GM12872 (cell line): ENCODE results near the gene RHBDF1.

Experiments used
- TF ChIP-seq, protein P1 (sequence below): IDR thresholded peaks from 3 replicates; pipeline ENCODE4 v1.5.1; 2011; ENCODE audit warnings: low read depth, mild to moderate bottlenecking, low read length, moderate library complexity; ENCODE audit not compliant: insufficient read depth

The RHBDF1 gene

DNA sequence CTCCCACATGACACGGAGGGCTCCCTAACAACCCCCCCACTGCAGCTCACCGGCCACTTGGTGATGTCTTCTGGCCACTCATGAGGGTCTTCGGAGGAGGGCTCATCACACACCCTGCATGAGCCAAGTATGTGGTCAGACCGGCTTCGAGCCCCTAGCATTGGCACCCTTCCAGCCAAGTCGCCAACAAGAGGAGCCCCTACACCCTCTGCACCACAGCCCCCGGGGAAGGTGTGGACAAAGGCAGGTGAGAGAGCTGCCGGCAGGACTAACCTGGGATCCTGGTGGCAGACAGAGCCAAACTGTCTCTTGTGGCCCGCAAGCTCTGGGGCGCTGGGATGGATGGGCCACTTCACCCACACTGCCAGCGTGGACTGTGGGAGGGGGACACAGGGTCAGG lies 12.3 kb downstream of the RHBDF1 start:
- TF ChIP-seq, protein P1, sequence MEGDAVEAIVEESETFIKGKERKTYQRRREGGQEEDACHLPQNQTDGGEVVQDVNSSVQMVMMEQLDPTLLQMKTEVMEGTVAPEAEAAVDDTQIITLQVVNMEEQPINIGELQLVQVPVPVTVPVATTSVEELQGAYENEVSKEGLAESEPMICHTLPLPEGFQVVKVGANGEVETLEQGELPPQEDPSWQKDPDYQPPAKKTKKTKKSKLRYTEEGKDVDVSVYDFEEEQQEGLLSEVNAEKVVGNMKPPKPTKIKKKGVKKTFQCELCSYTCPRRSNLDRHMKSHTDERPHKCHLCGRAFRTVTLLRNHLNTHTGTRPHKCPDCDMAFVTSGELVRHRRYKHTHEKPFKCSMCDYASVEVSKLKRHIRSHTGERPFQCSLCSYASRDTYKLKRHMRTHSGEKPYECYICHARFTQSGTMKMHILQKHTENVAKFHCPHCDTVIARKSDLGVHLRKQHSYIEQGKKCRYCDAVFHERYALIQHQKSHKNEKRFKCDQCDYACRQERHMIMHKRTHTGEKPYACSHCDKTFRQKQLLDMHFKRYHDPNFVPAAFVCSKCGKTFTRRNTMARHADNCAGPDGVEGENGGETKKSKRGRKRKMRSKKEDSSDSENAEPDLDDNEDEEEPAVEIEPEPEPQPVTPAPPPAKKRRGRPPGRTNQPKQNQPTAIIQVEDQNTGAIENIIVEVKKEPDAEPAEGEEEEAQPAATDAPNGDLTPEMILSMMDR = no peak

DNA sequence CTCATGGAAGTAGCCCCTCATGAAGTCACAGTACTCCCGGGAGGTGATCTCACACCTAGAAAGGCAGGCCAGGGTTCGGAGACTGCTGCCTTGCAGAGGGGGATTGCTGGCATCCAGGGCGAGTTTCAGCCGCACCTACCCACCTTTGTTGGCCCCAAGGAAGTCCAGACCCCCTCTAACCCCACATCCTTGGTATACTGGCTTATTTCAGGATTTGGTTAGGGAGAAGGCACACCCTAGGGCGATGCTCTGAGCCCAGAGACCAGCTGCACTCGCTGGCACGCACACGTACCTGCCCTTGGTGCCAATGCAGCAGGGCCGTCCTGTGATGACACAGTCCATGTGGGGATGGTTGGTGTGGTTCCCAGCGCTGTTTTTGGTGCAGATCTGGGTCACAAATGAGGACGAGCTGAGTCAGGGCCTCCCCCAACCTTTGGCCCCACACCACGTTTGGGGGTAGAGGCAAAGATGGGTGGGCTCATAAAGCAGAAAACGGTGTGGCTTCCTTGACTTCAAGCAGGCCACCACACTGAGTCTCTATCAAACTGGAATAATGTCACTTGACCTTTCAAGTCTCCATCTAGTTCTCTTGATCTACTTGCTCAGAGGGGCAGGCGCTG lies 12.9 kb downstream of the RHBDF1 start:
- TF ChIP-seq, protein P1 = no peak

DNA sequence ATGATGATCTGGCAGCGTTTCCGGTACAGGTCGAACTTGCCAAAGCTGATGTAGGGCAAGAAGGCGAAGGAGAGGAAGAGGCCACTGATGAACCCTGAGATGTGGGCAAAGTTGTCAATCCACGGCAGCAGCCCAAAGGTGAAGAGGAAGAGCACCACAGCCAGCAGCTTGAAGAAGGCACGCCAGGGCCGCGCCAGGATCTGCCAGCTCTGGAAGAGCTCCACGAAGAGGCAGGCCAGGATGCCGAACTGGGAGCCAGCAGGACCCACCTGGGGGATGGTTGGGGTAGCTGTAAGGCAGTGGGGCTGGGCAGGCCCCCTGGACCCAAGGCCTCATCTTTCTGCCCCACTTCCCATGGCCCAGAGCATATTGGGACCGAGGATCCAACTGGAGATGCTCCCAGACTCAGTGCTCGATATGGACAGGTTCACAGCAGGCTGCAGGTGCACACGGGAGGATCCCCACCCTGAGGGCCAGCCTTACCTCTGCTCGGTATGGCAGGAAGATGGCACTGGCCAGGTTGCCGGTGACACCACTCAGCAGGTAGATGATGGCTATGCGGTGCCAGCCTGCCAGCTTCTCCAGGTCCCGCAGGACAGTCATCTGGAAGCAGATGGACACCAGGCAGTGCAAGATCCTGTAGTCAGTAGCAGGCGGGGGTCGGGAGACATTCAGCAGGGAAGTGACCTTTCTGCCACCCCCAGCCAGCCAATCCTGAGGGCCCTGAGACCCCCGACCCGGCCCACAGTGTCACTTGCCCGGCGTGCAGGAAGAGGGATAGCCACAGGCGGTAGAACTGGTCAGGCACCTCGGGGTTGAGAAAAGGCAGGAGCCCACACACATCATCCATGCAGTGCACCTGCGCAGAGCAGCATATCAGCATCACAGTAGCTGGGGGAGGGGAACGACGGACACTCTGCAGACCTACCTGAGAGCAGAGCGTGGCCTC lies 13.7 kb downstream of the RHBDF1 start:
- TF ChIP-seq, protein P1 = no peak

DNA sequence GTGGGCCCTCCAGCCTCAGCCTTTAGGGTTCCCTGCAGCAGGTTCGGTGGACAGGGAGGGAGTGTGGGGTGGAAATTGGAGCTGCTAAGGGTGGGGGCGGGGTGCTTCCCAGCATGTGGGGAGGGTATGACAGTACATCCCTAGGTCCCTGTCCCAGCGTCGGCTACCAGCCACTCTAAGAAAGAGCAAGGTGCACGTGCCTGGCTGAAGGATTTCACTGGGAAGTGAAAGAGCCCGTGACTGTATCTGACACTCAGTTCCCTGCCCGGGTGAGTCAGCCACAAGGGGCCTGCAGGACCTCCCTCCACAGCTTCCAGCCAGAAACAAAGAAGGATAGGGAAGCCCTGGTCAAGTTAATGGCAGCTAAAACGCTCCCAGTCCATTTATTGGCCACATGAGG lies 14.7 kb downstream of the RHBDF1 start:
- TF ChIP-seq, protein P1 = no peak

DNA sequence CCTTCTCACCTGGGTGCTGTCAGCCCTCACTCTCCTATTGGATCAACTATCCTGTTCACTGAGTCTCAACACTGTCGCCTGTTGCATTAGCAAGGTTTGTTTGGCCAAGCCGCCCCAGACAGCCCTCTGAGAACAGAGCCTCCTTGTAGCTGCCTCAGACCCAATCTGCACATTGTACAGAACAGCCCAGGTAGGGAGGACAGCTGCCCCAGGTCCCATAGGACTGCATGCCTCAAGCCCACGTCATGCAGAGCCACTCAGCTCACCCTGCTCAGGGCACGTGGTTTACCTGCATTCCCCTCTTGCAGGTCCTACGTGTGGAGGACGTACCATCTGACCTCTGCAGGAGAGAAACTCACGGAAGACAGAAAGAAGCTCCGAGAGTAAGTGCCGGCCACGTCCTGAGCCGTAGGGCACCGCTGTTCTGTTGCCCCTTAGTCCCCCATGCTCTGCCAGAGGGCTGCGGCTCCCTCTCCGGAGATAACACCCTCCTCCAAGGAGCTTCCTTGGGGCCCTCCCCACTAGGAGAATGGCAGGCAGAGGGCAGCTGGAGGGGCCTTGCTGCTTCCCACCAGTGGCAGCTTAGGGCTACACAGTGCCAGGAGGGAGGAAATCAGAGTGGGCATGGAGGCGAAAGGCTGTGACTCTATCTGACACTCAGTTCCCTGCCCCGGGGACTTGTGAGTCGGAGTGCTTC lies 16.1 kb downstream of the RHBDF1 start:
- TF ChIP-seq, protein P1 = no peak

DNA sequence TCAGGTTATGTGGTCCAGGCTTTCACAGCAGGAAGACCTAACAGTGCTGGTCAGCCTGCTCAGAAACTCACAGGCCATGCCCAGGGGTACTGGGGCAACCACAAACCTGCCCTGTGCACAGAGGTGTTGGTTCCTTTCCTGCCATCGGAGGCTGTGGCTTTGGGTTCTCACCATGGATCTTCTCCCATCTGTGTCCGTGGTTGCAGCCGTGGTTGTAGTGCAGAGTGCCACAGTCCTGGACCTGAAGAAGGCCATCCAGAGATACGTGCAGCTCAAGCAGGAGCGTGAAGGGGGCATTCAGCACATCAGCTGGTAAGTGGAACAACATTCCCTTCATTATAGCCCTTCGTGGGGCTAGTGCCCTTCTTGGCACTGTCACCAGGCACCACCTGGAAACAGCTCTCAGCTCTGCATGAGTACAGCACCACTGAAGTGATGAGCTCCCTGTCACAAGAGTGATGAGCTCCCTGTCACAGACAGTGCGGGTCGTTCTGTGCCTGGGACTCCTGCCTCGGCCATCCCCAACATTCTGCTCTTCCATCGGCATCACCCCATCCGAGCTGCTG lies 16.8 kb downstream of the RHBDF1 start:
- TF ChIP-seq, protein P1 = no peak

DNA sequence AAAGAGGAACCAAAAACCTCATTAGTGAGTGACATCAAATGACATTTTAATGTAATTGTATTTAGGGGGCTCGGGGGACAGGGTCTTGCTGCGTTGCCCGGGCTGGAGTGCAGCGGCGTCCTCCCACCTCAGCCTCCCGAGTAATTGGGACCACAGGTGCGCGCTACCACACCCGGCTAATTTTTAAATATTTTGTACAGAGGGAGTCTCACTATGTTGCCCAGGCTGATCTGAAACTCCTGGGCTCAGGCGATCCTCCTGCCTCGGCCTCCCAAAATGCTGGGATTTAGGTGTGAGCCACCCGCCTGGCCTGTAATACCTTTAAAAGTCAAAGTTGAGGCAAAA lies 18.2 kb downstream of the RHBDF1 start:
- TF ChIP-seq, protein P1 = no peak
